K562 treated with DMSO at 1 percent for 12 hours (cell line): ENCODE results near the gene LY86. TPM values are rescaled to one million over a fixed set of nuclear protein-coding genes. Genes with fewer than 3 reads are reported as not detected.

Experiments
- total RNA-seq: library from RNA; unstranded; fragments of 300-600 nt; gene quantifications from 2 replicates; pipeline ENCODE4 v1.2.3, GENCODE V29; 2022; ENCODE audit not compliant: insufficient read depth

Gene LY86
- total RNA-seq: not detected in 2 replicates

GRCh38 chr6:6588064-6588923, at the start of gene LY86:
Gene LY86 (plus strand): TSS chr6:6588720. CDS start chr6:6588735, 15 bp downstream.

